ENCODE results near the gene ANAPC15.

ANAPC15 gene

DNA sequence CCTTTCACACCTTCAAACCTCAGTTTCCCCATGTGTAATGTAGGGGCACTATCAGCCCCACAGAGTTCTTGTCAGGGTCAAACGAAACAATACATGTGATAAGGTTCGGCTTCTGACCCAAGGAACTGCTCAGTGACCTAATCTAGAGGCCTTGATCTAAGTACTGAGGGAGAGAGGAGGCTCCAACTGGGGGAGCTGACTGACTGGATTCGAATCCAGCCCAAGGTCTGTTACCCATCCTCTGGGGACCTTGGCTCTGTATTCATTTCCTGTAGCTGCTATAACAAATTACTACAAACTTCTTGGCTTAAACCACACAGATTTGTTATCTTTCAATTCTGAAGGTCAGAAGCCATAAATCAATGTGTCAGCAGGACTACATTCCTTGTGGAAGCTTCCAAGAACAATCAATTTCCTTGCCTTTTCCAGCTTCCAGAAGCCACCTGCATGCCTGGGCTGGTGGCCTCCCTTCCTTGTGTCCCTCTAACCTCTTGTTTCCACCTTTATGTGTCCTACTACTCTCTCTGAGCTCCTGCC, 10.7 kb upstream of the ANAPC15 start:
- no peak for DNase-seq

GRCh38 chr11:72122607-72123006, 10.1 kb upstream of the ANAPC15 start:
- no peak for DNase-seq

DNA sequence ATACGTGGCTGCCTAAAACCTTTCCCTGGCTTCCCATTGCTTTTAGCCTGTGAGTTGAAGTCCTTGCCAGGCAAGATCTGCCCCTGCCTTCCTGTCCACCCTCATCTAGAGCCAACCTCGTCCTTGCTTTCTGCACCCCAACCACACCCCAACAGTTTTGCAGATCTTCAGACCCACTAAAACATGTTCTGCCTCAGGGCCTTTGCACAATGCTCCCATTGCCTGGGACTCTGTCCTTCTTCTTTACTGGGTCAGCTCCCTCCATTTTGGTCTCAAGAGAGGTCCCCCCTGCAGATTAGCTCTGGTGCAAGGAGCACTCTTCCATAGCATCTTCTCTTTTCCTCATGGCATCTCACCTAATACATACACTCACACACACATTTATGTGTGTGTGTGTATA, 8.4 kb upstream of the ANAPC15 start:
- DNase-seq, result no peak

GRCh38 chr11:72119198-72119597, 6.7 kb upstream of the ANAPC15 start:
- DNase-seq, result no peak

- DNase-seq, result no peak
Measured at GRCh38 chr11:72116019-72116755, 3.7 kb upstream of the ANAPC15 start.

DNA sequence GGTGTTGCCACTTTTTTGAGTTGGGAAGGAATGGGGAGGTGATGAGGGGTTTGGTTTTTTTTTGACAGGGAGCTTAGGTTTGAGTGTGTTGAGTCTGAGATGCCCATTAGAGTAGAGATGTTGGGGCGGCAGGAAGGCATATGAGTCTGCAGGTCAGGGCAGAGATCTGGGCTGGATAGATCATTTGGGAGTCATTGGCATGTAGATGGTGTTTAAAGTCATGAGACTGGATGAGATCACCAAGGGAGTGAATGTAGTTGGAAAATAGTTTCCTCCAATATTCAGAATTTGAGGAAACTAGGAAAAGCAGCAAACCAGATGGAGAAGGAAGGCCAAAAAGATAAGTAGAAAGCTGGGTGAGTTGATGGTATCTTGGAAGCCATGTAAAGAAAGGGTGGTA, 2.1 kb upstream of the ANAPC15 start:
- DNase-seq, result no peak

- peak; percentile 73 for DNase-seq
Measured at GRCh38 chr11:72112978-72113808, 698 bp upstream of the ANAPC15 start.

- DNase-seq, result no peak
Measured at GRCh38 chr11:72111300-72112142, 974 bp downstream of the ANAPC15 start.

DNA sequence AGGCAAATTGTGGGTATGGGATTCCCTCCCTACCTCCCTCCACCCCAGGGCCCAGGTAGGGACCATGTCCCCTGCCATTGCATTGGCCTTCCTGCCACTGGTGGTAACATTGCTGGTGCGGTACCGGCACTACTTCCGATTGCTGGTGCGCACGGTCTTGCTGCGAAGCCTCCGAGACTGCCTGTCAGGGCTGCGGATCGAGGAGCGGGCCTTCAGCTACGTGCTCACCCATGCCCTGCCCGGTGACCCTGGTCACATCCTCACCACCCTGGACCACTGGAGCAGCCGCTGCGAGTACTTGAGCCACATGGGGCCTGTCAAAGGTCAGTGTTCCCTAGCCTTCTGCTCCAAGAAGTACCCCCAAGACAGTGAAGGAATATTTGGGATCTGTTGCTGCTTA, 6.6 kb downstream of the ANAPC15 start, which contains the start of gene TOMT:
Gene TOMT (plus strand): TSS at position 37 of the 400 bp plus-strand sequence. CDS start 28 bp downstream, at position 65.
- DNase-seq, result no peak

DNA sequence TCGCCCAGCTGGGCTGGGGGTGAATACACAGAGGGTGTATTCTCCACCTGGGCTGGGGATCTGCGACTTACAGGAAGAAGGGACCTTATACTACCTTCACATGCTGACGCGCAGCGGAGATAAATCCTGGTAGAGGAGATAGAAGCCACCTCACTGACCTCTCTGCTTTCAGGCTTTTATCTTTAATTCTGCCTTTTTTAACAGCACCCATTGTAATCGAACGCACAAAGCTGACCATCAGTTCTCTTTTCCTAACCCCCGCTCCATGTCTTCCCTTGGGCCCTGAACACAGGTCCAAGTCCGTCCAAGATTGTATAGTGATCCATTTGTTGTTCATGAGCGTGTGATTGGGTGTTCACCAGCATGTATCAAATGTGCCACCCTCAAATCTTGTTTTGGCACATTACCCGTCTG, 8.7 kb downstream of the ANAPC15 start:
- no peak for DNase-seq

DNA sequence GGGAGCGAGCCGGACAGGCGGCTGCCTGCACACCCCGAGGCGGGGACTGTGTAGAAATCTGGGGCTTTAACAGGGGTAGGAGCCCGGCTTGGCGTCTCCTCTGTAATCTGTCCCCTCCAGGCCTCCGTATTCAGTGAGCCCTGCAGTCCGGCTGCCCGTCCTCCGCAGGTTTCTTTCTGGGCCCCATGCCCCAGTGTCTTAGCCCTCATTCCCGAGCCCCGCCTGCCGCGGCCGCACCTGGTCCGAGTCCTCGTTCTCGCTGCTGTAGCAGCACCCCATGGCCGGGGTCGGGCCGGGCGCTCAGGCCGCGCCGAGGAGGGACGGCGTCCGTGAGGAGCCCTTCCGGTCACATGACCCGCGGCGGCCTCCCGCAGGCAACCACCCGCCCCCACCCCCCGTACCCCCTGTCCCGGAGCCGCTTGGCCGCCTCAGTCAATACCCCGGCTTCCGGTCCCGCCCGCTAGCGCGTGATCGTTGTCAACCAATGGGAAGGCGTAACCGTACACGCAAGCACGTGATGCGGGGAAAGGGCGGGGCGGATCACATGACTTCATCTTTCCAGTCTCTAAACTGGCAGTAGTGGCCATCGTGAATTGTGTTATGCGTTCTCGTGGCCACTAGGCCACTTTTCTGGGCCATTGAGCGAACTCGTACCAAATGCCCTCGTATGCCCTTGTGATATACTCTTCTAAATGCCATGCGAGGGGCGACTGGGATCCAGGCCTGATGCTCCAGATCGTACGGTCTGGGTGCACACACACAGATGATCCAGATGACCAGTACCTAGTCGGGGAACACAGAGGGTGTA, 9.3 kb downstream of the ANAPC15 start, which contains the start of gene LAMTOR1:
Gene LAMTOR1 (minus strand): TSS at position 352 of the 808 bp plus-strand sequence. CDS start 73 bp downstream, at position 279.
- DNase-seq, result peak; percentile 99

DNA sequence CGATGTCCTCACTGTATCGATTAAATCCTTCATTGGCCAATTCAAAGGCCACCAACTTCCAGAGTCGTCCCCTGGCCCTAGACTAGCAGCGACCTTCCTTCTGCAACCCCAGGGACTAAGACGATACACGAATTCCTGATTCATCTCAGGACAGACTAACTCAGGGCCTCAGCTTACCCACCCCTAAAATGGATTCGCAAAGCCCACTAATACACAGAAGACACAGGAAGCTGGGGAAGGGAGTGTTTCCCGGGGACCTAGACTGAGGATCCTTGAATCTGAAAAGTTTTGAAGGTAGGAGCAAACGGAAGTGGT, 9.9 kb downstream of the ANAPC15 start:
- DNase-seq, result no peak

GRCh38 chr11:72102162-72102561, 10.3 kb downstream of the ANAPC15 start:
- DNase-seq, result no peak

DNA sequence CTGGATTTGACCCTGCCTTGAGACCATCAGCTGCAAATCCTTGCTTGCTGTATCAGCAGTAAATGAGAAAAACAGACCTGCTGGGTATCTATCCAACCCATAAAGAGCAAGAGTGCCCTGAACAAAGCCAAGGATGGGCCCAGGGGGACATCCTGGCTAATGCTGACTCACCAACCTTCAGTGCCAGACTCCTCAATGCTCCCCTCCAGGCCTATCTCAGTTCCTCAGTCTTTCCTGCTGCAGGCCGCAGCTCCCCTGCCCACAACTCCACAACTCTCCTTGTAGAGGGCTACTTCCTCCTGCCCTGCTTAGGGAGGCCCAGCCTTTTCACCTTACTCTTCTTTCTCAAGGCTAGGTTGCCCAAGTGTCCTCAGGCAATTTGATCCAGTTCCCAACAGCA, 12.0 kb downstream of the ANAPC15 start:
- no peak for DNase-seq

DNA sequence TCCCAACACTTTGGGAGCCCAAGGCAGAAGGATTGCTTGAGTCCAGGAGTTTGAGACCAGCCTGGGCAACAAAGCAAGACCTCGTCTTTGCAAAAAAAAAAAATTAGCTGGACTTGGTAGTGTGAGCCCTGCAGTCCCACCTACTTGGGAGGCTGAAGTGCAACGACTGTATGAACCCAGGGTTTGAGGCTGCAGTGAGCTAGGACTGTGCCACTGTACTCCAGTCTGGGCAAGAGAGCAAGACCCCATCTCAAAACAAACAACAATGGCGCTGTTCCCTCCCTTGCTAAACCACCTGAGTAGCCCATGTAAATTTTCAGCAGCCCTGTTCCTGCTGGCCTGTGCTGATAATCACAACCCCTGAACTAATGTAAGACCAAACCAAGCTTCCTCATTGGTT, 12.5 kb downstream of the ANAPC15 start:
- DNase-seq, result no peak

DNA sequence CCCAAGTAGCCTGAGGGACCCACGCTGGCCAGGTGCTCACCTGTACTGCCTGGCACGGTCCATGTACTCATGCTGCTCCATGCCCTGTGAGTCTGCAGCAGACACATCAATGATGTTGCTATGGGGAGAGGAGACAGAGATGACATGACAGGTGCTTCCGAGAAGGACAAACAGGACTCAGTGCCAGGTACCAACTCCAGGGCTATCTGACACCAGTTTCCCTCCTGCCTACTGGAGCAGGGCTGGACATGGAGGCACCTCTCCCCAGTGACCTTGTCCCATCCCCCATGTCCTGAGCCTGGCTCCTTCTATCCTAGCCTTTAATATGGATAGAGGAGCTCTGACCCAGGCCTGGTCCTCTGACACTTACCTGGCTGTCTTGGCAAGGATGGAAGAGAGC, 13.8 kb downstream of the ANAPC15 start:
- DNase-seq, result no peak

DNA sequence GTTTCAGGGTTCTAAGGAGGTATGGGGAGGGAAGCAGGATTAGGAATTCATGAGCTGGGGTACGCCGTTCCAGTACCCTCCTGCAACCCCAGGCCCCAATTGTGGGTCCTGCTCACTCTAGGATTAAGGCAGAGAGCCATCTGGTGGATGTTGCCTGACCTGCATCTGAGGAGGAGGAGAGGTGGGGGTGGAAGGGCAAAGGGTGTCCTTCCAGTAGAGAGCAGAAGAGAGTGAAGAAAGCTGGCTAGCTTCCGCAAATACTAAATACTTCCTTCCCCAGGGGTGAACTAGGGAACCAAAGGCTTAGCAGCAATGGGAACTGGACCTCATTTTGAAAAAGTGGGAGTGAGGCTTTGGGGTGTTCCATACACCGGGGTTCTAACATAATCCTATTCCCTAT, 21.2 kb downstream of the ANAPC15 start:
- DNase-seq, result peak; percentile 87

- DNase-seq, result no peak
Measured at GRCh38 chr11:72088076-72088808, 24.3 kb downstream of the ANAPC15 start.

DNA sequence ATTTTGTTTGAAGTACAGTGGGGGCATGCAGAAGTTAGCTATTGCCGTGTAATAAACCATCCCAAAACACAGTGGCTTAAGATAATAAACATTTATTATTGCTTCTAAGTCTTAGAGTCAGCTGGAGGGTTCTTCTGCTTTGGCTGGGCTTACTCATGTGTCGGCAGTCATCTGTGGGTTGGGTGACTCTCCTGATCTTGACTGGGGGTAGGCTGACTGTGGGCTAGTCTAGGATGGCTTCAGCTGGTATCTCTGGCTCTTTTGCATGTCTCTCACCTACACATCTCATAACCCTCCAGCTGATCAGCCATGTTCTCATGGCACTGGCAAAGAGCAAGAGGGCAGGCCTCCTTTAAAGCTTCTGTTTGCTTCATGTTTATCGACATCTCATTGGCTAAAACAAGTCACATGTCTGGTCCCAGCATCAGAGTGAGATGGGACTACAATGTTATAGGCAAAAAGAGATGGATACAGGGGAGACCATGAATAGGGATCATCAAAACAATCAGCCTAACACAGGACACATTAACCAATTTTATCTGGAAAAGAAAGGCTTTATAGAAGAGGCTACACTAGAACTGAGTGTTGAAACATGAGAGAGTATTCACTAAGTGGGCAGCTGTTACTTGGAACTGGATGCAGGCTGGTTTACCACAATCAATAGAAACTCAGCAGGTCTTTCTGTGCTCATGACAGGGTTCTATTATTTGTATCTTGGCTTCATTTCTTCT, 26.7 kb downstream of the ANAPC15 start:
- DNase-seq, result no peak

- no peak for DNase-seq
Measured at GRCh38 chr11:72084965-72085364, 27.5 kb downstream of the ANAPC15 start.

GRCh38 chr11:72084076-72084475, 28.4 kb downstream of the ANAPC15 start:
- no peak for DNase-seq
